GM15510 (cell line): ENCODE results near the gene SPIN2B.

Source experiments
- POLR2A ChIP-seq: IDR thresholded peaks from 3 replicates; pipeline ENCODE4 v1.6.1; 2011; ENCODE audit warnings: borderline replicate concordance; ENCODE audit not compliant: insufficient read length; ENCODE audit errors: extremely low read depth

The SPIN2B gene

GRCh38 chrX:57074458-57074857 is 46.9 kb downstream of the SPIN2B start:
- TF ChIP-seq POLR2A: no peak

GRCh38 chrX:57070185-57070984 is 51.0 kb downstream of the SPIN2B start:
- TF ChIP-seq POLR2A: no peak
